Endothelial cell of umbilical vein (primary cell): Measurements from ENCODE around the gene POLR1B.

Experiments used
- CTCF ChIP-seq, 2 donors: IDR thresholded peaks; 1 replicate in 1 of 2; 2 replicates in 1 of 2; pipeline ENCODE4 v1.5.1; 2011; ENCODE audit warnings: low read length in 2 of 2, mild to moderate bottlenecking in 2 of 2, moderate library complexity in 2 of 2, control low read depth in 1 of 2, inconsistent platforms in 1 of 2, low read depth in 1 of 2; ENCODE audit not compliant: insufficient read depth in 1 of 2; ENCODE audit errors: extremely low read depth in 1 of 2
- EZH2 ChIP-seq: IDR thresholded peaks from 2 replicates; pipeline ENCODE4 v1.6.1; 2012; ENCODE audit warnings: borderline replicate concordance, low read depth, mild to moderate bottlenecking, moderate library complexity, low read length, inconsistent platforms; ENCODE audit not compliant: severe bottlenecking
- FOS ChIP-seq: IDR thresholded peaks from 2 replicates; pipeline ENCODE4 v1.6.1; 2011; ENCODE audit warnings: mild to moderate bottlenecking, low read length, moderate library complexity, borderline replicate concordance; ENCODE audit not compliant: insufficient read depth
- MAX ChIP-seq: IDR thresholded peaks from 2 replicates; pipeline ENCODE4 v1.6.1; 2011; ENCODE audit not compliant: insufficient read depth, insufficient read length
- MYC ChIP-seq: IDR thresholded peaks from one replicate; pipeline ENCODE4 v1.6.1; 2011; ENCODE audit warnings: mild to moderate bottlenecking, low read depth, low read length
- POLR2A ChIP-seq: IDR thresholded peaks from 2 replicates; pipeline ENCODE4 v1.6.1; 2012; ENCODE audit warnings: low read depth, mild to moderate bottlenecking, control low read depth, low read length
- POLR2AphosphoS5 ChIP-seq: IDR thresholded peaks from 2 replicates; pipeline ENCODE4 v1.6.1; 2012; ENCODE audit warnings: low read depth, mild to moderate bottlenecking, control low read depth, low read length, moderate library complexity; ENCODE audit not compliant: insufficient read depth

- TF ChIP-seq CTCF (IDR thresholded peaks at IDR 0.05; ENCODE audit: extremely low read depth in 1 of 2, insufficient read depth in 1 of 2, low read depth in 1 of 2, low read length in 2 of 2): no peak
- TF ChIP-seq POLR2A: no peak
- TF ChIP-seq MYC: no peak
- no peak for TF ChIP-seq POLR2AphosphoS5
- TF ChIP-seq EZH2: no peak
- no peak for TF ChIP-seq FOS
- TF ChIP-seq MAX: no peak
Observed at GRCh38 chr2:112518807-112519206, 23.5 kb upstream of the POLR1B start.
